ENCODE measurements around the gene ADAM8. TPM values are rescaled to one million over a fixed set of nuclear protein-coding genes. Genes with fewer than 3 reads are reported as not detected.

The ADAM8 gene
- total and polyA plus RNA-seq, 2 of the 8 experiments (the other 6 are each of a cell fraction or from before 2014, with no cell fraction given), result 4.6 TPM

GRCh38 chr10:133308421-133309099 is 31.9 kb upstream of the ADAM8 start, which contains the start of the genes TUBGCP2 and ZNF511 (continued):
- TF ChIP-seq SAP30 (IDR thresholded peaks at IDR 0.05; ENCODE audit: insufficient read depth, insufficient replicate concordance, low read length), result no peak
